Mesenchymal stem cell (in vitro differentiated cells and primary cell): ENCODE data around the gene ADCYAP1R1.

ENCODE experiments used
- DNase-seq: peaks from one replicate; pipeline ENCODE4 v3.0.0-alpha.2; 2013
- H2AFZ ChIP-seq: one replicate; pipeline ENCODE4 v1.6.1; 2013; ENCODE audit warnings: low read depth, mild to moderate bottlenecking, control low read depth, inconsistent platforms, low read length, moderate library complexity
- H2AK5ac ChIP-seq: 2 replicates; pipeline ENCODE4 v1.6.1; 2013; ENCODE audit warnings: low read length, moderate library complexity, mild to moderate bottlenecking, inconsistent platforms; ENCODE audit not compliant: severe bottlenecking
- H2BK120ac ChIP-seq: one replicate; pipeline ENCODE4 v1.6.1; 2013; ENCODE audit warnings: low read depth, mild to moderate bottlenecking, inconsistent platforms, low read length, moderate library complexity
- H2BK12ac ChIP-seq, 2 experiments: one replicate each; pipeline ENCODE4 v1.6.1; 2013; ENCODE audit warnings: inconsistent platforms in 2 of 2, low read length in 2 of 2, mild to moderate bottlenecking in 2 of 2, moderate library complexity in 2 of 2, control low read depth in 1 of 2
- H2BK15ac ChIP-seq: one replicate; pipeline ENCODE4 v1.6.1; 2013; ENCODE audit warnings: mild to moderate bottlenecking, low read depth, inconsistent platforms; ENCODE audit not compliant: poor library complexity, severe bottlenecking
- H2BK5ac ChIP-seq: 2 replicates; pipeline ENCODE4 v1.6.1; 2013; ENCODE audit warnings: low read depth, mild to moderate bottlenecking, low read length, control low read depth, inconsistent platforms; ENCODE audit not compliant: poor library complexity, severe bottlenecking
- H3K14ac ChIP-seq, 2 experiments: one replicate each; pipeline ENCODE4 v1.6.1; 2013; ENCODE audit warnings: inconsistent platforms in 2 of 2, low read length in 2 of 2, control low read depth in 1 of 2, mild to moderate bottlenecking in 1 of 2, moderate library complexity in 1 of 2
- H3K18ac ChIP-seq, 2 experiments: one replicate each; pipeline ENCODE4 v1.6.1; 2013; ENCODE audit warnings: inconsistent platforms in 2 of 2, low read length in 2 of 2, control low read depth in 1 of 2, low read depth in 1 of 2, mild to moderate bottlenecking in 1 of 2
- H3K23ac ChIP-seq, 2 experiments: one replicate each; pipeline ENCODE4 v1.6.1; 2013; ENCODE audit warnings: inconsistent platforms in 2 of 2, low read length in 2 of 2, mild to moderate bottlenecking in 2 of 2, moderate library complexity in 2 of 2, control low read depth in 1 of 2
- H3K27ac ChIP-seq: 2 replicates; pipeline ENCODE4 v1.5.1; 2013; ENCODE audit warnings: mild to moderate bottlenecking, moderate library complexity, low read length, control low read depth, inconsistent platforms; ENCODE audit not compliant: poor library complexity, severe bottlenecking
- H3K27me3 ChIP-seq, 2 experiments: 2 replicates each; pipeline versions ENCODE4 v1.6.1 to v1.7.0; 2013; ENCODE audit warnings: low read length in 2 of 2, mild to moderate bottlenecking in 2 of 2, moderate library complexity in 2 of 2, control low read depth in 1 of 2, inconsistent platforms in 1 of 2; ENCODE audit not compliant: control insufficient read depth in 1 of 2, insufficient read depth in 1 of 2
- H3K36me3 ChIP-seq, 2 experiments: 2 replicates each; pipeline versions ENCODE4 v1.6.1 to v1.7.0; 2013; ENCODE audit warnings: low read length in 2 of 2, control low read depth in 1 of 2, inconsistent platforms in 1 of 2, low read depth in 1 of 2, mild to moderate bottlenecking in 1 of 2; ENCODE audit not compliant: insufficient read depth in 2 of 2, control insufficient read depth in 1 of 2
- H3K4ac ChIP-seq, 2 experiments: one replicate each; pipeline ENCODE4 v1.6.1; 2013; ENCODE audit warnings: inconsistent platforms in 2 of 2, low read length in 2 of 2, mild to moderate bottlenecking in 2 of 2, moderate library complexity in 2 of 2, control low read depth in 1 of 2, low read depth in 1 of 2
- H3K4me1 ChIP-seq: 2 replicates; pipeline ENCODE4 v1.6.1; 2013; ENCODE audit warnings: low read depth, low read length, control low read depth; ENCODE audit not compliant: control insufficient read depth, insufficient read depth
- H3K4me2 ChIP-seq: 2 replicates; pipeline ENCODE4 v1.6.1; 2013; ENCODE audit warnings: low read length, mild to moderate bottlenecking, inconsistent platforms; ENCODE audit not compliant: poor library complexity, severe bottlenecking
- H3K4me3 ChIP-seq, 2 experiments: 2 replicates each; pipeline versions ENCODE4 v1.5.1 to v1.7.0; 2013; ENCODE audit warnings: low read length in 2 of 2, mild to moderate bottlenecking in 2 of 2, control low read depth in 1 of 2, low read depth in 1 of 2; ENCODE audit not compliant: insufficient read depth in 1 of 2
- H3K79me1 ChIP-seq: replicated peaks from 2 replicates; pipeline ENCODE4 v1.6.1; 2013; ENCODE audit warnings: mild to moderate bottlenecking, control low read depth, low read length, inconsistent platforms; ENCODE audit not compliant: poor library complexity, severe bottlenecking
- H3K9ac ChIP-seq: 2 replicates; pipeline ENCODE4 v1.7.0; 2013; ENCODE audit warnings: mild to moderate bottlenecking, low read length, moderate library complexity
- H3K9me3 ChIP-seq: 2 replicates; pipeline ENCODE4 v1.7.0; 2013; ENCODE audit warnings: mild to moderate bottlenecking, low read length; ENCODE audit not compliant: control insufficient read depth
- H4K8ac ChIP-seq: one replicate; pipeline ENCODE4 v1.6.1; 2013; ENCODE audit warnings: inconsistent platforms, mild to moderate bottlenecking, low read length, moderate library complexity
- H4K91ac ChIP-seq: one replicate; pipeline ENCODE4 v1.6.1; 2013; ENCODE audit warnings: mild to moderate bottlenecking, low read length, inconsistent platforms
- WGBS: methylation state at CpG from one replicate; pipeline ENCODE4 v1.1.7; 2013; ENCODE audit warnings: mixed read lengths; 5-methylcytosine and 5-hydroxymethylcytosine counted together

The ADCYAP1R1 gene

DNA sequence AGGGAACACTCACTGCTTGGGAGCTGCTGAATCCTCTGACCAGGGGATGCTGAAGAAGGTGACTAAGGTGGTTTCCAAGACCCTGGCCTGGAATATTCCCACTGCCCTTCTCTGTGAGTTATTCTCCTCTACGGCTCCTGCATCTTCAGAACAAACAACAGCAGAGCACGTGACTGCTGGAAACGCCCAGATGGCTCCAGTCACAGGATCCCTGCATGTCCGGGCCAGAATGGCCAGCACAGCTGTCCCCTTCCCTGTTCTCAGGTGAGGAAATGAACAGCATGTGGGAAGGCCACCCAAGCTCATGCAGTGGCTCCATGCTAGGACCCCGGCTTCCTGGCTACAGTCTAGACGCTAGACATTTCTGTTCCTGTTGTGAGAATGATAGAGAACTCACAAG is 45.3 kb upstream of the ADCYAP1R1 start:
- Histone ChIP-seq H3K36me3 (no peaks in the 10 kb centered on the region), H3K23ac (no peak overlapping the region), H3K4me1 (no peaks in the 10 kb centered on the region), H2BK15ac (no peak overlapping the region), H3K18ac (no peak overlapping the region), H2BK120ac (no peak overlapping the region), H2BK12ac (no peak overlapping the region), H3K79me1 (no peaks in the 10 kb centered on the region), H2BK5ac (no peak overlapping the region), H3K4me3 (no peak overlapping the region), H3K9ac (no peak overlapping the region), H4K8ac (no peak overlapping the region), H3K14ac (no peak overlapping the region), H2AFZ (no peak overlapping the region), H3K27ac (no peak overlapping the region), H3K27me3 (peaks cover 0 to 48% of the 10 kb centered on the region in 2 experiments), H4K91ac (no peak overlapping the region), H3K4me2 (no peak overlapping the region), H3K4ac (no peak overlapping the region), H2AK5ac (no peak overlapping the region), H3K9me3 (peaks cover 16% of the 10 kb centered on the region)
- WGBS = 83% methylated on average over 6 of the region's 6 CpGs
- DNase-seq = no peak

DNA sequence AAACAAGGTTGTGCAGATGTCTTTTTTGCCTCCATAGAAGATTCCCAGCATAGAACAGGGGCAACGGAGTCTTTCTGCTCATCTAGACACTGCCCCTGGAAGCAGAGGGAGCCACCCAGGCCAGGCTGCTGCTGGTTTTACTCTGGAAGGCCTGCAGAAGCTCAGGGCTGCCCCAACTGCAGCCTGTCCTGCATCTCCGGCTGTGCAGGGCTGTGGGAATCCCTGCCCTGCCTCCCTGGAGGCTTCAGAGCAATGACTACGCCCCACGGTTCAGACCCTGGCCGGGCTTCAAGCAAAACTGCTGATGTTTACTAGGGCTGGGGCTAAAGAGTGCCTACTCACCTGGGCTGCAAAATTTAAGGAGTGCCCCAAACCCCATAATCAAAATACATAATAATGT is 44.5 kb upstream of the ADCYAP1R1 start:
- H2BK15ac ChIP-seq = no peak overlapping the region
- H2BK5ac ChIP-seq = no peak overlapping the region
- no peaks in the 10 kb centered on the region for H3K79me1 ChIP-seq
- H3K18ac ChIP-seq = no peak overlapping the region
- no peak overlapping the region for H2AFZ ChIP-seq
- no peak overlapping the region for H3K14ac ChIP-seq
- H3K36me3 ChIP-seq = no peaks in the 10 kb centered on the region
- 47% methylated on average over 5 of the region's 5 CpGs for WGBS
- H4K8ac ChIP-seq = no peak overlapping the region
- H2AK5ac ChIP-seq = no peak overlapping the region
- no peaks in the 10 kb centered on the region for H3K4me1 ChIP-seq
- H2BK120ac ChIP-seq = no peak overlapping the region
- H3K9ac ChIP-seq = no peak overlapping the region
- H3K23ac ChIP-seq = no peak overlapping the region
- H4K91ac ChIP-seq = no peak overlapping the region
- no peak overlapping the region for H3K27ac ChIP-seq
- no peak overlapping the region for H3K4me3 ChIP-seq
- DNase-seq = no peak
- no peak overlapping the region for H3K4me2 ChIP-seq
- peaks cover 0 to 48% of the 10 kb centered on the region in 2 experiments for H3K27me3 ChIP-seq
- no peak overlapping the region for H2BK12ac ChIP-seq
- no peak overlapping the region for H3K4ac ChIP-seq
- peaks cover 16% of the 10 kb centered on the region for H3K9me3 ChIP-seq

DNA sequence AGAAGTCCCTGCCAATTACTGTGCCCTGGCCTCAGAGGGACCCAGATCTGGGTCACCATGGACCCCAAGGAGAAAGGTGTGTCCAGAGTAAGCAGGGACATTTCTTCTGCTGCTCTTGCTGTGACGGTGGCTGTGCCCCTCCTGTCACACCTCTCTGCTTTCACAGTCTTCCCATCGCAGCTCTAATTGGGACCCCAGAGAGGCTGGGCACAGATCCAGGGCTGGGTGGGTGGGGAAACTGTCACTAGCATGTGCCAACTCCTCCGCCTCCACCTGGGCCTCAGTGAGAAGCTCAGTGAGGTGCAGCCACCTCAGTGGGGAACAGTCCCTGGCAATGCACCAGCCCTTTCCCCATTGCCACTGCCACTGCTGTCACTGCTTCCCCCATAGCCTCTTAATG is 37.3 kb upstream of the ADCYAP1R1 start:
- no peak overlapping the region for H3K18ac ChIP-seq

DNA sequence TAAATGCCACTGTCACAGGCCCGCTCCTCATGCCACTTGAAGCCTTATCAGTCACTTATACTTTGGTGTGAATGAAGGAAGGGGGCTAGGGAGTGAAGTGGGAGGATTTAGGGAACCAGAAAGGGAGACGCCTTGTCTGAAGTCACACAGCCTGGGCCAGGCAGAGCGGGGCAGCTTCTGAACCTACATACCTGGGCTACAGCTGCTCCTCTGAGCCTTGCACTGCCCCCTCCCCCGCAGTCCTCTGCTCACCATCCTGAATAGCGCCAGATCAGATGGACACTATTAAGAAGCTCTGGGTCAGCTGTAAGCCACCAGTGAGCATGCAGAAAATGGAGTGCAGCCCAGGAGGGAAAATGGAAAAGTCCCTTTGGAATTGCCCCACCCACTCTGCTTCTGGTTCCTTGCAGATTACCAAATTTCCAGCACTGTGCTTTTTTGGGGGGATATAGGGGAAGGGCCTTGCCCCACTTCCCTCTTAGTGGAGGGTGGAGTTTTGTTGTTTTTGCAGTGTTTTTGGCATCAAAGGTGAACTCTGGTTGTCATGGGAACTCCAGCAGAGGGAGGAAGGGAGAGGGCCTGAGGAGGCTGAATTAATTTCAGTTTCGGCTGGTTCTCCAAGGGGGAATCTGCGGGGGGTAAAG is 35.0 kb upstream of the ADCYAP1R1 start:
- Histone ChIP-seq H2BK5ac (no peak overlapping the region), H3K4me1 (no peaks in the 10 kb centered on the region), H2BK12ac (no peak overlapping the region), H3K9me3 (no peaks in the 10 kb centered on the region), H2BK15ac (no peak overlapping the region), H3K36me3 (no peaks in the 10 kb centered on the region), H3K27ac (no peak overlapping the region), H2AFZ (no peak overlapping the region), H3K14ac (no peak overlapping the region), H2BK120ac (no peak overlapping the region), H4K91ac (no peak overlapping the region), H2AK5ac (no peak overlapping the region), H3K79me1 (no peaks in the 10 kb centered on the region), H4K8ac (no peak overlapping the region), H3K4me3 (no peak overlapping the region), H3K18ac (no peak overlapping the region), H3K9ac (no peak overlapping the region), H3K4me2 (no peak overlapping the region), H3K4ac (no peak overlapping the region), H3K27me3 (peaks cover 3 to 52% of the 10 kb centered on the region in 2 experiments), H3K23ac (no peak overlapping the region)
- DNase-seq = no peak
- 82% methylated on average over 5 of the region's 7 CpGs for WGBS

More for the DNA sequence above, 37.3 kb upstream of the ADCYAP1R1 start:
- no peak overlapping the region for H3K4me2 ChIP-seq
- H4K8ac ChIP-seq = no peak overlapping the region
- no peak overlapping the region for H2BK5ac ChIP-seq
- H3K27ac ChIP-seq = no peak overlapping the region
- no peak overlapping the region for H3K4me3 ChIP-seq
- H3K14ac ChIP-seq = no peak overlapping the region
- H2BK12ac ChIP-seq = no peak overlapping the region
- no peaks in the 10 kb centered on the region for H3K36me3 ChIP-seq
- no peak for DNase-seq
- H3K9me3 ChIP-seq = peaks cover 13% of the 10 kb centered on the region
- H3K9ac ChIP-seq = no peak overlapping the region
- no peak overlapping the region for H2BK15ac ChIP-seq
- 65% methylated on average over 3 of the region's 3 CpGs for WGBS
- H2AK5ac ChIP-seq = no peak overlapping the region
- no peaks in the 10 kb centered on the region for H3K79me1 ChIP-seq
- no peak overlapping the region for H2BK120ac ChIP-seq
- H2AFZ ChIP-seq = no peak overlapping the region
- no peaks in the 10 kb centered on the region for H3K4me1 ChIP-seq
- no peak overlapping the region for H4K91ac ChIP-seq
- H3K4ac ChIP-seq = no peak overlapping the region
- H3K27me3 ChIP-seq = peaks cover 0 to 39% of the 10 kb centered on the region in 2 experiments
- H3K23ac ChIP-seq = no peak overlapping the region
